Muscle of back (tissue), 11 donors: ENCODE results near the gene ANKMY1. TPM values are rescaled to one million over a fixed set of nuclear protein-coding genes. Genes with fewer than 3 reads are reported as not detected.

Experiments
- DNase-seq, 3 donors: peaks; one replicate each; pipeline versions ENCODE4 v3.0.0 to v3.0.0-alpha.2; 2013
- polyA plus RNA-seq, 10 donors: library from polyadenylated mRNA; unstranded; fragments of 120-200 nt; gene quantifications; one replicate each; pipeline ENCODE4 v1.2.1, GENCODE V29; 2013; ENCODE audit not compliant: insufficient read length in 10 of 10

Gene ANKMY1
- polyA plus RNA-seq, 10 donors: 6.1 to 9.6 (median 7.5) TPM

- peak in 1 of 3 donors; percentile 52 for DNase-seq
Observed at GRCh38 chr2:240436683-240437550, 120.9 kb downstream of the ANKMY1 start.

- DNase-seq: peak in 1 of 3 donors; percentile 66
Observed at GRCh38 chr2:240435948-240436682, 121.7 kb downstream of the ANKMY1 start.

- peak; percentile 65 to 75 (median 70) for DNase-seq
Observed at GRCh38 chr2:240435457-240435947, 122.3 kb downstream of the ANKMY1 start, which contains the start of gene GPC1. TSS of gene GPC1 (plus strand) at chr2:240435663. CDS start at chr2:240435919, 256 bp downstream.

- peak; percentile 90 to 94 (median 90) for DNase-seq
Observed at GRCh38 chr2:240434728-240435456, 122.9 kb downstream of the ANKMY1 start.

- peak in 1 of 3 donors; percentile 88 for DNase-seq
Observed at GRCh38 chr2:240433973-240434727, 123.6 kb downstream of the ANKMY1 start.

GRCh38 chr2:240432820-240433801 lies 124.7 kb downstream of the ANKMY1 start:
- DNase-seq: no peak

GRCh38 chr2:240432430-240432819 lies 125.4 kb downstream of the ANKMY1 start:
- DNase-seq: no peak

- no peak for DNase-seq
Observed at GRCh38 chr2:240431661-240432424, 125.9 kb downstream of the ANKMY1 start.

GRCh38 chr2:240431271-240431660 lies 126.5 kb downstream of the ANKMY1 start:
- no peak for DNase-seq

- no peak for DNase-seq
Observed at GRCh38 chr2:240430595-240430994, 127.2 kb downstream of the ANKMY1 start.

- DNase-seq: no peak
Observed at GRCh38 chr2:240429872-240430491, 127.8 kb downstream of the ANKMY1 start.

Other genes starting within 250 kb of the ANKMY1 start
- gene GPC1, start 122.3 kb downstream of the ANKMY1 start, polyA plus RNA-seq: 100 to 1,000 TPM in 2 of 10 donors, 10 to 100 TPM in 8; 62.2 to 112 (median 88.4) TPM
- gene DUSP28, start 2.4 kb upstream of the ANKMY1 start, polyA plus RNA-seq: 10 to 100 TPM in 3 of 10 donors, 1 to 10 TPM in 7; 8.1 to 11.0 (median 9.6) TPM
- gene RNPEPL1, start 10.5 kb upstream of the ANKMY1 start, polyA plus RNA-seq: 10 to 100 TPM; 23.6 to 35.6 (median 26.6) TPM
- 10 to 100 TPM; 11.0 to 22.2 (median 15.0) TPM for gene CAPN10, start 28.7 kb upstream of the ANKMY1 start, polyA plus RNA-seq
- gene GPR35, start 67.5 kb upstream of the ANKMY1 start, polyA plus RNA-seq: 1 to 10 TPM in 8 of 10 donors, under 1 TPM in 2; 0.52 to 3.0 (median 1.4) TPM
- gene AQP12B, start 124.9 kb upstream of the ANKMY1 start, polyA plus RNA-seq: 1 to 10 TPM in 4 of 10 donors, under 1 TPM in 6; 0.32 to 1.6 (median 0.74) TPM
- under 1 TPM in 4 of 10 donors, not detected in 6; 0.57 to 0.76 (median 0.65) TPM for gene AQP12A, start 133.9 kb upstream of the ANKMY1 start, polyA plus RNA-seq